ENCODE measurements around the gene ASCC3.

- TF ChIP-seq CTCF (conservative IDR thresholded peaks at IDR 0.05; ENCODE audit: low read length) (no peak), EZH2phosphoT487 (IDR thresholded peaks at IDR 0.05; ENCODE audit: borderline replicate concordance) (no peak)
Observed at GRCh38 chr6:100865525-100865924, 15.6 kb downstream of the ASCC3 start.

All from Loucy (cell line).